ENCODE measurements around the gene GLE1.

GRCh38 chr9:128579194-128579593 is 74.7 kb downstream of the GLE1 start:
- TF ChIP-seq CTCF (conservative IDR thresholded peaks at IDR 0.05 in 1 of 2, IDR thresholded peaks at IDR 0.05 in 1 of 2; ENCODE audit: low read depth in 1 of 2, low read length in 2 of 2), result no peak
- TF ChIP-seq EZH2 (IDR thresholded peaks at IDR 0.05; ENCODE audit: low read length, missing control alignments), result no peak
